LNCaP clone FGC (cell line): Measurements from ENCODE around the gene TES.

ENCODE experiments used
- DNase-seq: peaks from one replicate; pipeline ENCODE4 v3.0.0-alpha.2; 2011; ENCODE audit warnings: low read depth
- H3K4me3 ChIP-seq: 2 replicates; pipeline ENCODE4 v1.5.1; 2011; ENCODE audit warnings: mild to moderate bottlenecking, low read depth, low read length, control low read depth
- CTCF ChIP-seq: IDR thresholded peaks from 2 replicates; pipeline ENCODE4 v1.5.1; 2012; ENCODE audit warnings: mild to moderate bottlenecking; ENCODE audit not compliant: control insufficient read depth, insufficient read depth; ENCODE audit errors: extremely low read depth

TES gene

DNA sequence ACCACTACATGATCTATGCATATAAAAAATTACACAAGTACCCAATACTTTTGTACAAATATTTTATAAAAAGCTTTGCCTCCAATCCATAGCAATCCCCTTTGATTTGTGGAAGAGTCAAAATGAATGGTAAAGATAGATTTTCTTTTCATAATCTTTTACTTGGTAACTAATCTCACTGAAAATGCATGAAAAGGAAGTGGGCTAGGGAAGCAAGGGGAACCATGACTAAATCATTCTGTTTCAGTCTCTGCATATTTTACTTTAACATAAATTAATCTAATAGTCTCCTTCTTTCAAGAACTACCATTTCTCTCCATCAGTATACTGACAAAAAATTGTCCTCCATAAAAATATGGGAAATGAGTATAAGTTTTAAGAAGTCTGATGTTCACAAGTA lies 96.9 kb downstream of the TES start:
- H3K4me3 ChIP-seq, result no peak overlapping the region
- no peak for DNase-seq
- TF ChIP-seq CTCF, result no peak
